OCI-LY1 (cell line): ENCODE data around the gene ELMO1.

Experiments used
- EZH2 ChIP-seq: fragments of 200-600 bp; sonication (generic), shearing (Covaris generic); IDR thresholded peaks from 2 replicates; pipeline ENCODE4 v1.8.0; 2017; ENCODE audit warnings: borderline replicate concordance, mixed run types, mild to moderate bottlenecking, antibody characterized with exemption, low read length, moderate library complexity, mixed read lengths
- TF ChIP-seq, protein P1 (sequence below): fragments of 200-600 bp; sonication (generic), shearing (Covaris generic); IDR thresholded peaks from 2 replicates; pipeline ENCODE4 v1.5.1; 2017; ENCODE audit warnings: mild to moderate bottlenecking, antibody characterized with exemption, low read length, moderate library complexity, mixed read lengths

DNA sequence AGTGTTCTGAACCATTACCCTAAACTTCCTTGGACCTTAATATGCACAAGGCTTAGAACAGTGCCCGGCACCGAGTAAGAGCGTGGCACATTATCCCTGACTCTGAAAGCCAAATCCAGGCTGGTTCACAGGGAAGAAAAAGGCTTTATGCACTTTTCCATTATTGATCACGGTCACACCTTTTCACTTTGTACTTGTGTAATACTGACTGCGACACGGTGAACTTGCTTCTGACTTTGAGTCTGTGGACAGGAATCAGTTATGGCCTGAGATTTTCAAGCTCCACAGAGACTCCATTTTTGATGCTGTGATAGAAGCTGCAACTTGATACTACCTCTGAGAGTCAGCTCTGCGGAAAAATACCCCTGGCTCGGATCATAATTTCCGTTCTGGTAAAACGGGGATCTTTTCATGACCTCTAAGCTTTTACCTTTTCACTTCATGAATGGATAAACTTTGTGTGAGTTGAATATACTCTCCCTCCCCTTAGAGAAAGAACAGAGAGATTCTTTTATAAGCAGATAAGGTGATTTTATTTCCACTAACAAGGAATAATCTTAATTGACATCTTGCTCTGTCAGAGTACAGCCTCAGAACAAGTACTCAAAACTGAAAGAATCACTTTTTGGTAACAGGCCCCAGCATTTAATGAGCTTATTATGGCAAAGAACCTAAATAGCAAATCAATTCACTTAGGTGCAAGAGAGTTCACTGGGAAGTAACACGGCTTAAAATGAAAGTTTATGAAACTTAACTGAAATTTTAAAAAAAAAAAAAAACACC, 88.8 kb downstream of the ELMO1 start:
- no peak for TF ChIP-seq EZH2
- TF ChIP-seq, protein P1, sequence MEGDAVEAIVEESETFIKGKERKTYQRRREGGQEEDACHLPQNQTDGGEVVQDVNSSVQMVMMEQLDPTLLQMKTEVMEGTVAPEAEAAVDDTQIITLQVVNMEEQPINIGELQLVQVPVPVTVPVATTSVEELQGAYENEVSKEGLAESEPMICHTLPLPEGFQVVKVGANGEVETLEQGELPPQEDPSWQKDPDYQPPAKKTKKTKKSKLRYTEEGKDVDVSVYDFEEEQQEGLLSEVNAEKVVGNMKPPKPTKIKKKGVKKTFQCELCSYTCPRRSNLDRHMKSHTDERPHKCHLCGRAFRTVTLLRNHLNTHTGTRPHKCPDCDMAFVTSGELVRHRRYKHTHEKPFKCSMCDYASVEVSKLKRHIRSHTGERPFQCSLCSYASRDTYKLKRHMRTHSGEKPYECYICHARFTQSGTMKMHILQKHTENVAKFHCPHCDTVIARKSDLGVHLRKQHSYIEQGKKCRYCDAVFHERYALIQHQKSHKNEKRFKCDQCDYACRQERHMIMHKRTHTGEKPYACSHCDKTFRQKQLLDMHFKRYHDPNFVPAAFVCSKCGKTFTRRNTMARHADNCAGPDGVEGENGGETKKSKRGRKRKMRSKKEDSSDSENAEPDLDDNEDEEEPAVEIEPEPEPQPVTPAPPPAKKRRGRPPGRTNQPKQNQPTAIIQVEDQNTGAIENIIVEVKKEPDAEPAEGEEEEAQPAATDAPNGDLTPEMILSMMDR = no peak
